NCI-H2227 (cell line): Measurements from ENCODE around the gene NEAT1.

Experiments used
- DNase-seq: peaks from one replicate; lab custom pipeline; 2025; ENCODE audit not compliant: unreplicated experiment; lab: John Stamatoyannopoulos, UW

Gene NEAT1

GRCh38 chr11:65479184-65480145, 56.9 kb downstream of the NEAT1 start:
- DNase-seq: peak; percentile 69

- peak; percentile 14 for DNase-seq
Measured at GRCh38 chr11:65482306-65482850, 59.8 kb downstream of the NEAT1 start.

- no peak for DNase-seq
Measured at GRCh38 chr11:65485920-65486219, 63.3 kb downstream of the NEAT1 start.

GRCh38 chr11:65486570-65487466, 64.2 kb downstream of the NEAT1 start:
- DNase-seq: no peak

- peak; percentile 99 for DNase-seq
Measured at GRCh38 chr11:65487467-65488272, 65.1 kb downstream of the NEAT1 start.

- DNase-seq: no peak
Measured at GRCh38 chr11:65488273-65489034, 65.9 kb downstream of the NEAT1 start.

- DNase-seq: peak; percentile 50
Measured at GRCh38 chr11:65489035-65489705, 66.6 kb downstream of the NEAT1 start.

GRCh38 chr11:65489706-65490320, 67.2 kb downstream of the NEAT1 start:
- peak; percentile 50 for DNase-seq

GRCh38 chr11:65491163-65491465, 68.5 kb downstream of the NEAT1 start:
- no peak for DNase-seq

GRCh38 chr11:65491614-65492386, 69.2 kb downstream of the NEAT1 start:
- DNase-seq: peak; percentile 87

- no peak for DNase-seq
Measured at GRCh38 chr11:65492387-65492636, 69.7 kb downstream of the NEAT1 start.

GRCh38 chr11:65492637-65493366, 70.2 kb downstream of the NEAT1 start:
- peak; percentile 85 for DNase-seq

- peak; percentile 55 for DNase-seq
Measured at GRCh38 chr11:65493367-65494176, 71.0 kb downstream of the NEAT1 start.
